ENCODE data around the gene SIX2. TPM values are rescaled to one million over a fixed set of nuclear protein-coding genes. Genes with fewer than 3 reads are reported as not detected.
A peak's percentile ranks its signal among the peaks of the same experiment; 100 is the strongest.

SIX2 gene
- total and polyA plus RNA-seq, 2 of the 8 experiments (the other 6 are each of a cell fraction or from before 2014, with no cell fraction given) = 0.47 to 1.0 TPM

DNA sequence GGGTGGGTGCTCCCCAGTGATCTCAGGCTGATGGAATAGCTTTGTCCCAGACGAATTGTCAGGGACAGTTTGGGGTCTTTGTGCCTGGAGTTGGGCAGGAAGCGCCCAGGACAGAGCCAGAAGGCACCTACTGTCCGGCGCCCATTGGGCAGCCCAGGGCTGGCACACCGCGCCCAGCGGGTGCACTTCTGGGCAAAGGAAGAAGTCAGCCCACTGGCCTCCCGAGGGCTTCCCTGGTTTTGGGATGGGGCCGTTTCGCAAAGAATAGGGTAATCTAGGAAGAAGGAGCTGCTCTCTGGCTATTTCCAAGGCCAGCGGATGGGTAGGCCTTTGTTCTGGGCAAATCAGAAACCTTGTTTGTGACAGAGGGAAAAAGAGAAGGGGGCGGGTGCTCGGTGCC, 3.5 kb upstream of the SIX2 start:
- no peak overlapping the region for H3K14ac ChIP-seq (ENCODE audit: insufficient read length)
- no peaks in the 10 kb centered on the region for H3K79me2 ChIP-seq (ENCODE audit: control insufficient read depth in 1 of 2, insufficient read depth in 2 of 2, low read length in 2 of 2)
- peaks cover 0 to 14% (median 0%) of the 10 kb centered on the region in 4 experiments; a peak in 1 of 8 replicates for H3K36me3 ChIP-seq (ENCODE audit: control insufficient read depth in 2 of 4, insufficient read depth in 4 of 4, low read length in 3 of 4)
- no peak overlapping the region for H4K91ac ChIP-seq (replicated peaks; ENCODE audit: insufficient read length, low read length)
- H3K9ac ChIP-seq (replicated peaks in 1 of 4; ENCODE audit: extremely low read depth in 1 of 4, low read depth in 3 of 4, low read length in 3 of 4) = no peak overlapping the region
- no peak for FAIRE-seq
- peak overlapping the region; percentile 81; the same call in 1 of the 2 replicates for H2BK15ac ChIP-seq (ENCODE audit: low read length)
- H4K5ac ChIP-seq (ENCODE audit: insufficient read length, low read depth, low read length) = no peak overlapping the region
- ChIA-PET CTCF (ENCODE audit: partially characterized antibody) (interaction anchor here (0.6 to 5.5 kb wide), 18 partner anchors 8 to 223 kb away, joined by 3 to 61 read pairs (median 4); no protein-coding TSS in a partner anchor), POLR2A (ENCODE audit: partially characterized antibody) (interaction anchor here (0.7 to 2.7 kb wide), 4 partner anchors 9 to 597 kb away, joined by 3 to 20 read pairs (median 5); no protein-coding TSS in a partner anchor)
- H3K27ac ChIP-seq (ENCODE audit: low read depth, low read length) = no peak overlapping the region
- no peak overlapping the region for H2BK12ac ChIP-seq (ENCODE audit: low read depth, low read length)
- H3K23me2 ChIP-seq (ENCODE audit: low read depth, low read length) = peaks cover 12% of the 10 kb centered on the region
- 18% methylated on average over 13 of the region's 13 CpGs; no CpG with 5 or more reads in 1 of the 2 experiments for WGBS, 2 experiments (ENCODE audit: extremely low coverage in 1 of 2, insufficient coverage in 1 of 2, insufficient read length in 1 of 2, insufficient replicate concordance in 2 of 2, low coverage in 1 of 2, low lambda C conversion rate in 2 of 2, missing lambda C conversion rate in 1 of 2)
- no peak overlapping the region for H3K56ac ChIP-seq (replicated peaks; ENCODE audit: insufficient read length, low read depth, low read length)
- DNase-seq (ENCODE audit: low read depth in 1 of 2, low spot score in 2 of 2) = no peak
- no peak overlapping the region for H2AFZ ChIP-seq (ENCODE audit: low read length)
- no peaks in the 10 kb centered on the region for H3K79me1 ChIP-seq (ENCODE audit: low read depth, low read length)
- no peak for TF ChIP-seq CTBP2 (IDR thresholded peaks at IDR 0.05; ENCODE audit: borderline replicate concordance, insufficient read depth, insufficient read length, low read length)
- TF ChIP-seq CBX8 (IDR thresholded peaks at IDR 0.05; ENCODE audit: borderline replicate concordance, low read depth, low read length) = no peak
- TF ChIP-seq, protein P1, sequence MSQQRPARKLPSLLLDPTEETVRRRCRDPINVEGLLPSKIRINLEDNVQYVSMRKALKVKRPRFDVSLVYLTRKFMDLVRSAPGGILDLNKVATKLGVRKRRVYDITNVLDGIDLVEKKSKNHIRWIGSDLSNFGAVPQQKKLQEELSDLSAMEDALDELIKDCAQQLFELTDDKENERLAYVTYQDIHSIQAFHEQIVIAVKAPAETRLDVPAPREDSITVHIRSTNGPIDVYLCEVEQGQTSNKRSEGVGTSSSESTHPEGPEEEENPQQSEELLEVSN (IDR thresholded peaks at IDR 0.05) = no peak
- no peak for TF ChIP-seq SIN3A (conservative IDR thresholded peaks at IDR 0.05 in 1 of 2, IDR thresholded peaks at IDR 0.05 in 1 of 2; ENCODE audit: low read depth in 1 of 2, low read length in 2 of 2)
- H3K9me3 ChIP-seq (ENCODE audit: insufficient read depth in 2 of 2, low read depth in 1 of 2, low read length in 1 of 2) = no peaks in the 10 kb centered on the region
- no peak overlapping the region for H4K8ac ChIP-seq (ENCODE audit: extremely low read depth, insufficient read depth, low read length)
- no peak overlapping the region for H2AK5ac ChIP-seq (ENCODE audit: low read depth, low read length)
- peaks cover 43 to 65% (median 60%) of the 10 kb centered on the region in 4 experiments for H3K27me3 ChIP-seq (replicated peaks in 1 of 4; ENCODE audit: control insufficient read depth in 3 of 4, extremely low read depth in 1 of 4, insufficient read depth in 3 of 4, low read length in 3 of 4)
- no peak overlapping the region for H2BK5ac ChIP-seq (ENCODE audit: low read depth, low read length)
- H3K4ac ChIP-seq (replicated peaks; ENCODE audit: insufficient read length, low read depth, low read length) = no peak overlapping the region
- H2BK20ac ChIP-seq (ENCODE audit: low read length) = no peak overlapping the region
- H3K23ac ChIP-seq (ENCODE audit: insufficient read length) = no peak overlapping the region
- H3K4me3 ChIP-seq (ENCODE audit: extremely low read depth in 1 of 4, insufficient read depth in 2 of 4, low read depth in 3 of 4, low read length in 4 of 4) = peak overlapping the region in 1 of 4 experiments; percentile 63; a peak in 3 of 8 replicates
- H3K18ac ChIP-seq (ENCODE audit: extremely low read depth, low read length) = no peak overlapping the region
- peak overlapping the region; percentile 74 to 98 for H3K4me2 ChIP-seq (ENCODE audit: insufficient read depth in 1 of 2, low read depth in 2 of 2, low read length in 2 of 2)
- peaks cover 6 to 18% of the 10 kb centered on the region in 2 experiments for H4K20me1 ChIP-seq (replicated peaks in 1 of 2; ENCODE audit: control insufficient read depth in 1 of 2, insufficient read depth in 2 of 2, low read length in 2 of 2)
- no peak overlapping the region for H2BK120ac ChIP-seq (replicated peaks; ENCODE audit: low read depth, low read length)
- peaks cover 0 to 27% (median 13%) of the 10 kb centered on the region in 4 experiments; a peak in 5 of 7 replicates for H3K4me1 ChIP-seq (replicated peaks in 1 of 4; ENCODE audit: control insufficient read depth in 3 of 4, insufficient read depth in 4 of 4, low read length in 3 of 4)
